Endothelial cell of umbilical vein (primary cell): Measurements from ENCODE around the gene NDUFS3. TPM values are rescaled to one million over a fixed set of nuclear protein-coding genes. Genes with fewer than 3 reads are reported as not detected.

Experiments used
- BruUV-seq: library from RNA; stranded (reverse); fragments of 400-500 nt; replicated peaks from 2 replicates; lab custom pipeline; 2021; lab: Mats Ljungman, UMichigan
- CTCF ChIA-PET: fragments of 300-600, 350-600 bp; sonication (Branson Sonifier 250); formaldehyde crosslinking; loops from one replicate; lab custom pipeline; 2021; ENCODE audit warnings: antibody characterized with exemption, inconsistent platforms; lab: Charles Lee
- POLR2A ChIA-PET: fragments of 300-600, 350-600 bp; sonication (Branson Sonifier 250); formaldehyde crosslinking; loops from one replicate; lab custom pipeline; 2021; ENCODE audit warnings: antibody characterized with exemption, inconsistent platforms; lab: Charles Lee
- DNase-seq: peaks from one replicate; pipeline ENCODE4 v3.0.0-alpha.2; 2011; ENCODE audit warnings: low read depth, low spot score
- FAIRE-seq: peaks from 2 replicates; lab custom pipeline; 2011; peaks lifted over from hg19 to GRCh38; lab: Jason Lieb, UNC
- H2AFZ ChIP-seq: 2 replicates; pipeline ENCODE4 v1.6.0; 2012; ENCODE audit warnings: low read depth, low read length, control low read depth, inconsistent platforms
- H3K27ac ChIP-seq: 2 replicates; pipeline ENCODE4 v1.5.1; 2011; ENCODE audit warnings: low read depth, mild to moderate bottlenecking, control low read depth, low read length, moderate library complexity; ENCODE audit not compliant: insufficient read depth
- H3K27me3 ChIP-seq, 2 experiments: 2 replicates each; pipeline versions ENCODE4 v1.6.0 to v1.6.1; 2011; ENCODE audit warnings: low read length in 2 of 2, mixed read lengths in 1 of 2; ENCODE audit not compliant: control insufficient read depth in 2 of 2, insufficient read depth in 2 of 2
- H3K36me3 ChIP-seq, 2 experiments: 2 replicates in 1 of 2; 3 replicates in 1 of 2; pipeline ENCODE4 v1.5.1; 2011; ENCODE audit warnings: low read length in 2 of 2, mild to moderate bottlenecking in 1 of 2, moderate library complexity in 1 of 2; ENCODE audit not compliant: control insufficient read depth in 2 of 2, insufficient read depth in 2 of 2; ENCODE audit errors: extremely low read depth in 1 of 2
- H3K4me1 ChIP-seq: 3 replicates; pipeline ENCODE4 v1.5.1; 2011; ENCODE audit warnings: mild to moderate bottlenecking, low read length; ENCODE audit not compliant: control insufficient read depth, insufficient read depth; ENCODE audit errors: extremely low read depth
- H3K4me2 ChIP-seq: 2 replicates; pipeline ENCODE4 v1.6.1; 2011; ENCODE audit warnings: low read length, control low read depth, mixed read lengths; ENCODE audit not compliant: insufficient read depth
- H3K4me3 ChIP-seq, 3 experiments: fragments of 200-600 bp in 1 of 3; sonication (generic), shearing (Covaris generic) in 1 of 3; replicated peaks in 1 of 3; 2 replicates each; pipeline ENCODE4 v1.5.1; 2011 to 2016; ENCODE audit warnings: control low read depth in 3 of 3, low read length in 3 of 3, mild to moderate bottlenecking in 2 of 3, inconsistent platforms in 1 of 3, low read depth in 1 of 3, moderate library complexity in 1 of 3; ENCODE audit not compliant: insufficient read depth in 1 of 3
- H3K79me2 ChIP-seq: 2 replicates; pipeline ENCODE4 v1.6.0; 2012; ENCODE audit warnings: low read length, inconsistent platforms; ENCODE audit not compliant: control insufficient read depth, insufficient read depth
- H3K9ac ChIP-seq: replicated peaks from 2 replicates; pipeline ENCODE3; 2011; ENCODE audit warnings: low read length, control low read depth; ENCODE audit not compliant: insufficient read depth; ENCODE audit errors: extremely low read depth
- H3K9me1 ChIP-seq: replicated peaks from 3 replicates; pipeline ENCODE4 v1.6.0; 2011; ENCODE audit warnings: mild to moderate bottlenecking, low read length; ENCODE audit not compliant: control insufficient read depth, insufficient read depth; ENCODE audit errors: extremely low read depth
- H3K9me3 ChIP-seq: replicated peaks from 2 replicates; pipeline ENCODE4 v1.5.1; 2012; ENCODE audit warnings: low read length, inconsistent platforms; ENCODE audit not compliant: control insufficient read depth, insufficient read depth
- H4K20me1 ChIP-seq: replicated peaks from 2 replicates; pipeline ENCODE3; 2011; ENCODE audit warnings: mild to moderate bottlenecking, low read length; ENCODE audit not compliant: control insufficient read depth, insufficient read depth; ENCODE audit errors: extremely low read depth
- CTCF ChIP-seq, 2 donors: IDR thresholded peaks; 1 replicate in 1 of 2; 2 replicates in 1 of 2; pipeline ENCODE4 v1.5.1; 2011; ENCODE audit warnings: low read length in 2 of 2, mild to moderate bottlenecking in 2 of 2, moderate library complexity in 2 of 2, control low read depth in 1 of 2, inconsistent platforms in 1 of 2, low read depth in 1 of 2; ENCODE audit not compliant: insufficient read depth in 1 of 2; ENCODE audit errors: extremely low read depth in 1 of 2
- EZH2 ChIP-seq: IDR thresholded peaks from 2 replicates; pipeline ENCODE4 v1.6.1; 2012; ENCODE audit warnings: borderline replicate concordance, low read depth, mild to moderate bottlenecking, moderate library complexity, low read length, inconsistent platforms; ENCODE audit not compliant: severe bottlenecking
- FOS ChIP-seq: IDR thresholded peaks from 2 replicates; pipeline ENCODE4 v1.6.1; 2011; ENCODE audit warnings: mild to moderate bottlenecking, low read length, moderate library complexity, borderline replicate concordance; ENCODE audit not compliant: insufficient read depth
- GATA2 ChIP-seq: IDR thresholded peaks from 2 replicates; pipeline ENCODE4 v1.7.0; 2011; ENCODE audit warnings: low read depth, mild to moderate bottlenecking, moderate library complexity, mixed read lengths, low read length; ENCODE audit not compliant: insufficient read length, insufficient read depth
- JUN ChIP-seq: IDR thresholded peaks from 2 replicates; pipeline ENCODE4 v1.6.1; 2011; ENCODE audit warnings: borderline replicate concordance, low read depth; ENCODE audit not compliant: insufficient read length, insufficient read depth
- MAX ChIP-seq: IDR thresholded peaks from 2 replicates; pipeline ENCODE4 v1.6.1; 2011; ENCODE audit not compliant: insufficient read depth, insufficient read length
- MYC ChIP-seq: IDR thresholded peaks from one replicate; pipeline ENCODE4 v1.6.1; 2011; ENCODE audit warnings: mild to moderate bottlenecking, low read depth, low read length
- POLR2A ChIP-seq: IDR thresholded peaks from 2 replicates; pipeline ENCODE4 v1.6.1; 2012; ENCODE audit warnings: low read depth, mild to moderate bottlenecking, control low read depth, low read length
- POLR2AphosphoS5 ChIP-seq: IDR thresholded peaks from 2 replicates; pipeline ENCODE4 v1.6.1; 2012; ENCODE audit warnings: low read depth, mild to moderate bottlenecking, control low read depth, low read length, moderate library complexity; ENCODE audit not compliant: insufficient read depth
- dilution Hi-C: fragments of 300-500 bp; cut with MboI; formaldehyde crosslinking; loops from one replicate; pipeline ENCODE4 v1.15.0; 2019; ENCODE audit warnings: low sequenced_read_pairs; ENCODE audit not compliant: extremely low pct_ligation_motif_present
- intact Hi-C: fragments of 100-400 bp; cut with micrococcal nuclease; formaldehyde crosslinking; loops from one replicate; pipeline ENCODE4 v1.10.0; 2022
- polyA plus RNA-seq, 4 experiments: library from polyadenylated mRNA; depleted of rRNA in 3 of 4; stranded (reverse) in 3 of 4; unstranded in 1 of 4; fragments of >200 nt; gene quantifications; 2 replicates each; pipeline versions ENCODE4 v1.2.1 to v1.2.3, GENCODE V29; 2011 to 2012; ENCODE audit warnings: missing spikeins in 1 of 4
- total RNA-seq: library from RNA; stranded (reverse); gene quantifications from 2 replicates; pipeline ENCODE4 v1.2.3, GENCODE V29; 2021

Gene NDUFS3
- total and polyA plus RNA-seq, 2 donors (not counting 3 experiments of a cell fraction or from before 2014, with no cell fraction given), result 99.7 to 169 TPM

GRCh38 chr11:47599902-47600301, 21.0 kb downstream of the NDUFS3 start:
- H3K4me2 ChIP-seq, result no peak overlapping the region
- ChIA-PET POLR2A (no interaction called here), CTCF (no interaction called here)
- H3K9ac ChIP-seq, result no peak overlapping the region
- H4K20me1 ChIP-seq, result no peaks in the 10 kb centered on the region
- H3K36me3 ChIP-seq, result no peaks in the 10 kb centered on the region
- no peak for FAIRE-seq
- H3K9me3 ChIP-seq, result no peaks in the 10 kb centered on the region
- no peak for DNase-seq
- intact Hi-C loops, result no loop called here
- H3K9me1 ChIP-seq, result no peaks in the 10 kb centered on the region
- peaks cover 12% of the 10 kb centered on the region in 2 experiments for H3K27me3 ChIP-seq
- H3K4me1 ChIP-seq, result no peaks in the 10 kb centered on the region
- no peak overlapping the region for H2AFZ ChIP-seq
- no TSS peak for BruUV-seq
- dilution Hi-C loops, result no loop called here
- TF ChIP-seq POLR2AphosphoS5 (no peak), JUN (no peak), MYC (no peak), POLR2A (no peak), CTCF (IDR thresholded peaks at IDR 0.05; ENCODE audit: extremely low read depth in 1 of 2, insufficient read depth in 1 of 2, low read depth in 1 of 2, low read length in 2 of 2) (no peak), GATA2 (no peak), EZH2 (no peak), MAX (no peak), FOS (no peak)
- H3K4me3 ChIP-seq, result no peak overlapping the region
- no peak overlapping the region for H3K27ac ChIP-seq
- H3K79me2 ChIP-seq, result no peaks in the 10 kb centered on the region
